HUES6 (cell line): ENCODE measurements around the gene GLRX3.

Source experiments
- H3K27ac ChIP-seq: 2 replicates; pipeline ENCODE4 v1.7.0; 2013; ENCODE audit warnings: low read depth, mild to moderate bottlenecking, low read length, inconsistent platforms
- H3K27me3 ChIP-seq: 2 replicates; pipeline ENCODE4 v1.6.1; 2013; ENCODE audit warnings: low read length; ENCODE audit not compliant: control insufficient read depth, insufficient read depth
- H3K36me3 ChIP-seq: 2 replicates; pipeline ENCODE4 v1.6.1; 2013; ENCODE audit warnings: low read length; ENCODE audit not compliant: control insufficient read depth, insufficient read depth
- H3K4me1 ChIP-seq: 2 replicates; pipeline ENCODE4 v1.6.1; 2013; ENCODE audit warnings: low read length; ENCODE audit not compliant: control insufficient read depth, insufficient read depth
- H3K4me3 ChIP-seq: 2 replicates; pipeline ENCODE4 v1.5.1; 2013; ENCODE audit warnings: low read depth, low read length
- H3K9ac ChIP-seq: one replicate; pipeline ENCODE4 v1.6.1; 2013; ENCODE audit warnings: mild to moderate bottlenecking, low read length
- H3K9me3 ChIP-seq: 2 replicates; pipeline ENCODE4 v1.6.1; 2013; ENCODE audit warnings: low read depth, low read length; ENCODE audit not compliant: control insufficient read depth, insufficient read depth

The GLRX3 gene

DNA sequence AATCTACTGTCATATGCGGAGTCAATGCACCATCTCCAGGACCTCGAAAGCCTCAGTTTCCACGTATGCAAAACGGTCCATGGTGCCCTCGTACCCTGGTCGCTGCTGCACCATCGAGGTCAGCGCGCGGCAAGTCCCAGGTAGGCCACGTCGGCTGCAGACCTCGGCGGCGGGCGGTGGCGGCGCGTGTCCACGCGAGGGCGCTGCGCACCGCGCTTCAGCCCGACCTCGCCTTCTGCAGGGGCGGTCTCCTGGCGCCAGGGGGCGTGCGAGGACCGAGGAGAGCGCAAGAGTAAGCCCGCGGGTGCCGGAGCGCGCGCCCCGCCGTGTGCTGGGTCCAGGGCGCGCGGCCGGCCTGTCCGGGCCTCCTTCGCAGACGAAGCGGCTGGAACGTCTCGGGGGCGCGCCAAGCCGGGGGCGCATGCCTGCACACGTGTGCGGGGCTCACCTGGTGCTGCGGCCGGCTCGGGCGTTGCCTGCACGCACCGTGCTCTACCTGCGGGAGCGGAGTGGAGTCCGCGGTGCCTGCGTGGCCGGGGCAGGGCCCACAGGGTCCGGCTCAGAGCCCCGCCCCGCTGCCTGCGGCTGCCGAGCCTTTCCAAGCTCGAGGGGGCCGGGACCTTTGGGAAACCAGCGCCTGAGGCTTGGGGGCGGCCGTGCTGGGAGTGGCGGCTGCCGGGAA is 54.0 kb downstream of the GLRX3 start:
- peak overlapping the region; percentile 62 for H3K9ac ChIP-seq
- H3K27me3 ChIP-seq, result no peaks in the 10 kb centered on the region
- 0 out of 2 replicates have a peak, but pooled peaks cover 5% of the 10 kb centered on the region for H3K9me3 ChIP-seq
- H3K27ac ChIP-seq, result 0 out of 2 replicates have a peak overlapping the region, but pooled peaks have one; percentile 32
- peaks cover 19% of the 10 kb centered on the region for H3K36me3 ChIP-seq
- H3K4me3 ChIP-seq, result peak overlapping the region; percentile 77
- H3K4me1 ChIP-seq, result peaks cover 11% of the 10 kb centered on the region; the same call in 1 of the 2 replicates

DNA sequence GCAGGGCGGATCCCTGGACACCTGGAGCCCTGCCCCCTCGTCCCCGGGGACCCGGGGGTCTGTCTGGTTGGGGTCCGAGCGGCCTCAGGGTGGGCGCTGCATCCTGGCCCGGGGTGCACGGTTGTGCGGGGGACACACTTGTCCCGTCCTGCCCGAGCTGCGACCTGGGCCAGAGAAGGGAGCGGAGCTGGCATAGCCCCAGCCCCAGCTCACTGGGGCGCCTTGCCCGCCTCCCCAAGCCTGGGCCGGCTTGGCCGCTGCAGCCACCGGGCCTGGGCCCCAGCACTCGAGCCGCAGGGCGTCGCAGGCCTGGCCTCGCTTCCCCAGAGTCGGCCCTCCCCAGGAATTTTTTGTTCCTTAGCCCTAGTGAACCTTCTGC is 54.5 kb downstream of the GLRX3 start:
- Histone ChIP-seq H3K27ac (0 out of 2 replicates have a peak overlapping the region, but pooled peaks have one; percentile 32), H3K9ac (peak overlapping the region; percentile 62)

DNA sequence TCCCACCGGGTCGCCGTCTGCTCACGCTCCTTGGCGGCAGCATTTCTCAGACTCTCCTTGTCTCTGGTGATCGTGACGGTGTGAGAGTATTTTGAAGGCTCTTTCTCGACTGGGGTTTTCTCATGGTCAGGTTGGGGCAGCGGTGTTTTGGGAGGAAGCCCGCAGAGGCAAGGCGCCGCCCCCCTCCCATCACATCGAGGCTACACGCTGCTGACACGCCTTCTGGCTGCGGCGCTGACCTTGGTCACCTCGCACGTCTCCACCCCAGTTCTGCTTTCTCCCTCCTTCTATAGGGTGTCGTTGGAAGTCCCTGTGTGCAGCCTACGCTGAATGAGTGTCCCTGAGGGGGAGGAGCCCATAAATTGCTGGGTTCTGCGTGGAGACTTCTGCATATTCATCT is 55.2 kb downstream of the GLRX3 start:
- Histone ChIP-seq H3K9me3 (0 out of 2 replicates have a peak, but pooled peaks cover 5% of the 10 kb centered on the region), H3K27ac (no peak overlapping the region), H3K4me1 (peaks cover 11% of the 10 kb centered on the region; the same call in 1 of the 2 replicates), H3K9ac (no peak overlapping the region), H3K4me3 (no peak overlapping the region), H3K27me3 (no peaks in the 10 kb centered on the region), H3K36me3 (peaks cover 14% of the 10 kb centered on the region)

More for the DNA sequence above, 54.5 kb downstream of the GLRX3 start:
- Histone ChIP-seq H3K27me3 (no peaks in the 10 kb centered on the region), H3K4me1 (peaks cover 11% of the 10 kb centered on the region; the same call in 1 of the 2 replicates), H3K4me3 (peak overlapping the region; percentile 77), H3K36me3 (peaks cover 14% of the 10 kb centered on the region), H3K9me3 (0 out of 2 replicates have a peak, but pooled peaks cover 5% of the 10 kb centered on the region)

DNA sequence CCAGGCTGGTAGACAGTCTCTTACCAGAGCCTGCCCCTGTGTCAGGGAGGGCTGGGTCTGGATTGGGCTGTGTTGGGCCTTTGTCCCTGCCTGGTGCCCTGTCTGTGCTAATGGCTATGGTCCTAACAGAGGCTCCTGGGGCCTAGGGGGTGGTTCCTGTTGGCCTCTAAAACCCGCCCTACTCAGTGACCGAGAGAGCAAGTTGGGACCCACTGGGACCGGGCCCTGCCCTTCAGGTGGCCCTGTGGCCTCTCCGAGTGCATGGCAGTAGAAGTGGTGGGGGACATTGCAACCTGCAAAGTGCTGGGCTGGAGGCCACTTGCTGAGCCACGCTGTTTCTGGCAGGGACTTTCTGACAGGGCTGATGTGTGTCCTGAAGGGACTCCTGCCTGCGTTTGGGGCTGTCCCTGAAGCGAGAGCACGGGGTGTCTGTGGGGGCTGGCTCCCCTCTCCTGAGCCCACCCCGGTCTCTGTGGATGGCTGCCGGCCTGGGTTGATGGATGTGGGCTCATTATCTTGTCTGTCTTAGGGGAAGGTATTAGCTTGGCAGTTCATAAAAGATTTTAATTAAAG is 56.2 kb downstream of the GLRX3 start:
- peaks cover 10% of the 10 kb centered on the region for H3K36me3 ChIP-seq
- 0 out of 2 replicates have a peak, but pooled peaks cover 5% of the 10 kb centered on the region for H3K9me3 ChIP-seq
- H3K4me3 ChIP-seq, result no peak overlapping the region
- H3K4me1 ChIP-seq, result peaks cover 11% of the 10 kb centered on the region; the same call in 1 of the 2 replicates
- H3K9ac ChIP-seq, result no peak overlapping the region
- no peaks in the 10 kb centered on the region for H3K27me3 ChIP-seq
- H3K27ac ChIP-seq, result no peak overlapping the region

DNA sequence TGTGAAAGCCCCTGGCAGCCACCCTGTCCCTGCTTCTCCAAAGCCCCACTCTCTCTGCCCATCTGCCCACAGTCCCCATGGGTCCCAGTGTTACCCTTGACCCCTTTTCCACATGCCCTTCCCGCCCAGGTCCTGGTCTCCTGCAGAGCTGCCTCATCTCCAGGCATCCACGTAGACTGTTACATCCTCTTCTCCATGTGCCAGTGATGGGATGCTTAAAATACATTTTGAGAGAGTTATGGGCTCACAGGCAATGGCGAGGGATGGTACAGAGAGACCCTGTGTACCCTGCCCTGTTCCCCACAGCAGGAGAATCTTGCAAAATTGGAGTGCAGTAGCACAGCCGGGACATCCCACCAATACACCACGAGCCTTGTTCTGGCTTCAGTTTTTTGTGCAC is 56.8 kb downstream of the GLRX3 start:
- H3K9ac ChIP-seq, result no peak overlapping the region

DNA sequence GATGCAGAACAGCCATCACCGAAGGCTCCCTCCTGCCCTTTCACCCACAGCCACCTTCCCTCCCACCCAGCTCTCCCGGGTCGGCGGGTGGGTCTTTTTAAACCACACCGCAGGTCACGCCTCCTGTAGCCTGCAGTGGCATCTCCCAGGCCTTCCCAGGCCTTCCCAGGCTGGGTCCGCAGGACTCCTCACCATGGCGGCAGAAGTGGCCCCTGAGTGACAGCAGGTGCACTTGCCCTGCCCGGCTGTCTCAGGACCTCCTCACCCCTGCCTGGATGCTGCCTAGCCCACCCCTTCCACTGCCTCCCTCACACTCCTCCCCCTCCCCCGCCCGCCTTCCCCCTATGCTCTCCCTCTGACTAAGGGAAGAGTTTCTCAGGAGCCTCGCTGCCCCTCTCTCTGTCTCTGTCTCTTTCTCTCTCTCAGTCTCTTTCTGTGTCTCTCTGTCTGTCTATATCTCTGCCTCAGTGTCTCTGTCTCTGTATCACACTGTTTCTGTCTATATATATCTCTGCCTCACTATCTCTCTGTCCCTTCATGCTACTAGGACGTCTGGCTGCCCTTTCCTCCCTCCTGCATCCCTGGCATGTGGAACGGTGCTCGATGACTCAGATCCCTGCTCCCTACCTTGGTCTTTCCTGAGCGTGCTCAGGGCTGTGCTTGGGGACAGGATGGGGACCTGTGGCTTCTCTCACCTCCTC is 57.5 kb downstream of the GLRX3 start:
- Histone ChIP-seq H3K27me3 (no peaks in the 10 kb centered on the region), H3K9me3 (0 out of 2 replicates have a peak, but pooled peaks cover 5% of the 10 kb centered on the region), H3K4me3 (no peak overlapping the region), H3K27ac (no peak overlapping the region), H3K9ac (no peak overlapping the region), H3K36me3 (no peaks in the 10 kb centered on the region), H3K4me1 (peaks cover 11% of the 10 kb centered on the region; the same call in 1 of the 2 replicates)

More for the DNA sequence above, 56.8 kb downstream of the GLRX3 start:
- H3K4me3 ChIP-seq, result no peak overlapping the region
- H3K36me3 ChIP-seq, result peaks cover 3% of the 10 kb centered on the region
- no peak overlapping the region for H3K27ac ChIP-seq
- H3K27me3 ChIP-seq, result no peaks in the 10 kb centered on the region
- H3K9me3 ChIP-seq, result 0 out of 2 replicates have a peak, but pooled peaks cover 5% of the 10 kb centered on the region
- peaks cover 11% of the 10 kb centered on the region; the same call in 1 of the 2 replicates for H3K4me1 ChIP-seq

DNA sequence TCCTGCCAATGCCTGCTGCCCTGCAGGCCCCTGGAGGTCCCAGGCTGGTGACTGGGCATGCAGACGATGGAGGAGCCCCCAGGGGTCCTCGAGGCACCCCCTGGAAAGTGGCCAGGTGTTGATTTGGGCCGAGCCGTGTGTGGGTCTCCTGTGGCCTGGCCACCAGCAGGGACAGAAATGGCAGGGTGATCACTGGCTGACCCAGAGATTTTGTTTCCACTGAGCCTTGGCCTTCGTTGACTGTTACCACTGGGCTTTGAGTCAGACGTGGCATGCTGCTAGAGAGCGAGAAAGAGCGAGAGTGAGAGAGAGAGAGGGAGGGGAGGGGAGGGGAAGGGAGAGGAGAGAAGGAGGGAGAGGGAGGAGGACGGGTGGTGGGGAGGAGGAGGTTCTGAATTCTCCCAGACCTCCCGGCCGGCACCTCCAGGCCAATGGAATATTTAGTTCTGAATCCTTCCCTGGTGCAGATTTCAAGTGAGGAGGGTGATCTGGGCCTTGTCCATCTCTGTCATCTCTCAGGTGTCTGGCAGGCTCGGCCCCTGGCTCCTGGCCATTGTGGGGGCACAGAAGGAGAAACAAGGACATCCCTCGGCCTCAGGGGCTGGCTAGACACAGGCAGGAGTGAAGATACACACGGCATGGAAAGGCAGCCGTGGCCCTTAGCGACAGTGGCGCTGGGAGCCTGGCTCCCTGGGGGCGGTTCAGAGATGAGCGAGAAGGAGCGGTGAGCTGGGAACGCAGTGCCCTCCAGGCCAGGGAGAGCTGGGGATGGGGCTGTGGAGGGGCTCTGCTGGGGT is 58.2 kb downstream of the GLRX3 start:
- H3K9ac ChIP-seq, result no peak overlapping the region
- H3K27me3 ChIP-seq, result no peaks in the 10 kb centered on the region
- H3K9me3 ChIP-seq, result 0 out of 2 replicates have a peak, but pooled peaks cover 5% of the 10 kb centered on the region
- no peak overlapping the region for H3K27ac ChIP-seq
- H3K36me3 ChIP-seq, result no peaks in the 10 kb centered on the region
- no peak overlapping the region for H3K4me3 ChIP-seq
- H3K4me1 ChIP-seq, result peaks cover 11% of the 10 kb centered on the region; the same call in 1 of the 2 replicates

DNA sequence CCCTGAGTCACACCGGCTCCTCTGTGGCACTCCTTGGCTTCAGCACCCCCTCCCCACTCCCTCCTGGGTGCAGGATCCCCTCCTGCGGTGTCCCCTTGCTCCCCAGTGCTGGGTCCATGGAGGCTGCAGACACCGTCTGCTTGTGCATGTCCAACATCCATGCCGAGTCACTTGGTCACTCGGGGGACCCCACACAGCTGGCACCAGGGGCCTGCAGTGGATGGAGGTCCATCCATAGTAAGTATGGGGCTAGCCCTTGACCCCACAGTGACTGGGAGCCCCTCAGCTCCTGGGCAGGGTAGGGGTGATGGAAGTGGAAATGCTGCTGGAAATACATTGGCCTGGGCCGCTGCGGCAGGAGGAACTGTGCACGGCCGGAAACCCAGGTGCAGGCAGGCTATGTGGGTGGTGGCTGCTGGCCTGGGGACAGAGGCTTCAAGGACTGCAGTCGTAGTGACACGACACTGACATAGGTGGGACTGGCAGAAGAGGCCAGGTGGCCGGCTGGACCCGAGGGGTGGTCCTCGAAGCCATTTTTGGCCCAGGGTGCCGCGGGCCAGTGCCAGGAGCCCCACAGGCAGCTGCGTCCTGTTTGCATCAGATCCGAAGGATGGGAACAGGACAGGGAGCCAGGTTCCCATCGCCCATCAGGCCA is 58.9 kb downstream of the GLRX3 start:
- H3K9me3 ChIP-seq, result no peaks in the 10 kb centered on the region
- H3K27ac ChIP-seq, result no peak overlapping the region
- H3K4me1 ChIP-seq, result peaks cover 11% of the 10 kb centered on the region; the same call in 1 of the 2 replicates
- no peaks in the 10 kb centered on the region for H3K36me3 ChIP-seq
- no peak overlapping the region for H3K9ac ChIP-seq
- no peaks in the 10 kb centered on the region for H3K27me3 ChIP-seq
- no peak overlapping the region for H3K4me3 ChIP-seq

DNA sequence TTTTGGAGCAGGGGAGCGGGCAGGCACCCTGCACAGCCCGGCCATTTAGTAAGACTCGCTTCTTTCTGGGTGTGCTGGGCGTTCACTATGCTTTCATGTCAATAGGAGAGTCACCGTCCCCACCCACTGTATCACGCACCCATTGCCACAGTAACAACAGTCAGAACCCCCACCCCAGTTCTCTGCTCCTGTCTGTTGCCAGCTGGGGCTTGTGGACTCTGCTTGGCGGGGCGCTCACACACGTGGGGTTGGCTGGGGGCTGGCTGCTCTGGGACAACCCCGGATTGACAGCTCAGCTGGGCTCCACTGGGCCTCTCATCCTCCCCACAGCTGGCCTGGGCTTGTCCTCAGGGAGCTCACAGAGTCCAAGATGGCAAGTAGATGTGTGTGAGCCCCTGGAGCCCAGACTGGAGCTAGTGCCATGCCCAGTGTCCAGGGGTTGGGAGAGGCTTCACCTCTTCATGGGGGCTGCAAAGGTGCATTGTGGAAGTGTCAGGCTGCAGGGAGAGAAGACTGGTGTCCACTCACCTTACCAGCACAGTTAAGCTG is 59.6 kb downstream of the GLRX3 start:
- no peak overlapping the region for H3K4me3 ChIP-seq
- no peak overlapping the region for H3K27ac ChIP-seq
- H3K4me1 ChIP-seq, result peaks cover 8% of the 10 kb centered on the region; the same call in 1 of the 2 replicates

More for the DNA sequence above, 59.6 kb downstream of the GLRX3 start:
- Histone ChIP-seq H3K36me3 (no peaks in the 10 kb centered on the region), H3K9me3 (no peaks in the 10 kb centered on the region), H3K9ac (no peak overlapping the region), H3K27me3 (no peaks in the 10 kb centered on the region)
